Gastroesophageal sphincter (tissue), 4 donors: ENCODE data around the gene LMO2. TPM values are rescaled to one million over a fixed set of nuclear protein-coding genes. Genes with fewer than 3 reads are reported as not detected.
"Not testable (repeated sequence)": the region's sequence is repeated elsewhere in the genome, so short reads cannot be mapped to it uniquely, and the experiment has no call there.

Source experiments
- ATAC-seq: fragments of 150-250 bp; one replicate; pipeline ENCODE4 v1.9.1; 2016; ENCODE audit warnings: mild to moderate bottlenecking, moderate library complexity
- H3K27ac ChIP-seq, 4 donors: fragments of 200-600 bp; sonication (generic) in 3 of 4; 1 replicate in 3 of 4; 2 replicates in 1 of 4; pipeline ENCODE4 v1.5.1; 2016 to 2019
- H3K27me3 ChIP-seq: fragments of 200-600 bp; sonication (generic); one replicate; pipeline ENCODE4 v1.5.1; 2019
- H3K36me3 ChIP-seq, 2 donors: fragments of 200-600 bp; sonication (generic); one replicate each; pipeline ENCODE4 v1.5.1; 2019; ENCODE audit warnings: control low read depth in 1 of 2
- H3K4me1 ChIP-seq, 3 donors: fragments of 200-600 bp; sonication (generic); 1 replicate in 2 of 3; 2 replicates in 1 of 3; pipeline ENCODE4 v1.5.1; 2016 to 2019; ENCODE audit warnings: control low read depth in 2 of 3
- H3K4me3 ChIP-seq, 2 donors: fragments of 200-600 bp; sonication (generic); one replicate each; pipeline ENCODE4 v1.5.1; 2019; ENCODE audit warnings: mild to moderate bottlenecking in 1 of 2, moderate library complexity in 1 of 2
- H3K9me3 ChIP-seq, 3 donors: fragments of 200-600 bp; sonication (generic); one replicate each; pipeline ENCODE4 v1.5.1; 2017 to 2019; ENCODE audit warnings: control low read depth in 2 of 3
- CTCF ChIP-seq, 4 experiments: fragments of 200-600 bp in 2 of 4; fragments of 450-650 bp in 2 of 4; sonication (generic) in 1 of 4; IDR thresholded peaks; one replicate each; pipeline ENCODE4 v1.5.1; 2017 to 2019; ENCODE audit warnings: antibody characterized with exemption in 4 of 4, mild to moderate bottlenecking in 2 of 4, moderate library complexity in 2 of 4
- EP300 ChIP-seq: sonication (generic); formaldehyde crosslinking; IDR thresholded peaks from one replicate; pipeline ENCODE4 v1.6.1; 2017; ENCODE audit warnings: antibody characterized with exemption, mild to moderate bottlenecking
- POLR2A ChIP-seq, 2 donors: fragments of 450-650 bp; IDR thresholded peaks; one replicate each; pipeline ENCODE4 v1.6.1; 2017; ENCODE audit warnings: antibody characterized with exemption in 2 of 2, mild to moderate bottlenecking in 2 of 2, moderate library complexity in 1 of 2
- POLR2AphosphoS5 ChIP-seq: sonication (generic); formaldehyde crosslinking; IDR thresholded peaks from one replicate; pipeline ENCODE4 v1.6.1; 2017; ENCODE audit warnings: antibody characterized with exemption
- WGBS, 2 donors: methylation state at CpG; one replicate each; pipeline ENCODE4 v1.1.5; 2018; ENCODE audit warnings: low coverage in 1 of 2; 5-methylcytosine and 5-hydroxymethylcytosine counted together
- total RNA-seq, 4 donors: library from RNA; depleted of rRNA; stranded (reverse); fragments of >200 nt; gene quantifications; one replicate each; pipeline ENCODE4 v1.1.0, GENCODE V29; 2016

LMO2 gene
- total RNA-seq, 4 donors from 2014 or later, result 7.0 to 24.2 (median 14.8) TPM

GRCh38 chr11:33847251-33847650 is 44.6 kb downstream of the LMO2 start:
- Histone ChIP-seq H3K9me3 (no peaks in the 10 kb centered on the region), H3K36me3 (no peaks in the 10 kb centered on the region), H3K4me1 (no peaks in the 10 kb centered on the region), H3K27ac (no peak overlapping the region), H3K4me3 (no peak overlapping the region), H3K27me3 (peaks cover 20% of the 10 kb centered on the region)
- 73 to 100% methylated on average over 1 of the region's 1 CpG for WGBS, 2 donors
- TF ChIP-seq EP300, result no peak
- no peak for TF ChIP-seq CTCF (IDR thresholded peaks at IDR 0.05)
- no peak for TF ChIP-seq POLR2AphosphoS5
- no peak for TF ChIP-seq POLR2A (IDR thresholded peaks at IDR 0.05)
- ATAC-seq, result no peak

GRCh38 chr11:33844236-33844635 is 47.6 kb downstream of the LMO2 start:
- H3K4me3 ChIP-seq, result no peak overlapping the region
- H3K27me3 ChIP-seq, result peaks cover 44% of the 10 kb centered on the region
- H3K27ac ChIP-seq, result no peak overlapping the region
- no peak for ATAC-seq
- no peaks in the 10 kb centered on the region for H3K4me1 ChIP-seq
- H3K36me3 ChIP-seq, result no peaks in the 10 kb centered on the region
- no peaks in the 10 kb centered on the region for H3K9me3 ChIP-seq
- WGBS, 2 donors, result 74 to 78% methylated on average over 3 of the region's 6 CpGs
- TF ChIP-seq POLR2AphosphoS5 (no peak), EP300 (no peak), CTCF (IDR thresholded peaks at IDR 0.05) (no peak), POLR2A (IDR thresholded peaks at IDR 0.05) (no peak)

- Histone ChIP-seq H3K27me3 (peaks cover 36% of the 10 kb centered on the region), H3K9me3 (no peaks in the 10 kb centered on the region), H3K4me1 (no peaks in the 10 kb centered on the region), H3K36me3 (no peaks in the 10 kb centered on the region), H3K27ac (no peak overlapping the region), H3K4me3 (no peak overlapping the region)
- TF ChIP-seq EP300, result no peak
- no peak for TF ChIP-seq CTCF (IDR thresholded peaks at IDR 0.05)
- TF ChIP-seq POLR2A (IDR thresholded peaks at IDR 0.05), result no peak
- no peak for TF ChIP-seq POLR2AphosphoS5
- 58 to 66% methylated on average over 4 of the region's 4 CpGs for WGBS, 2 donors
- no peak for ATAC-seq
These were observed 48.9 kb downstream of the LMO2 start for GRCh38 chr11:33843018-33843417.

GRCh38 chr11:33842236-33842915 is 49.5 kb downstream of the LMO2 start:
- Histone ChIP-seq H3K4me3 (no peak overlapping the region), H3K27me3 (peaks cover 33% of the 10 kb centered on the region), H3K4me1 (no peaks in the 10 kb centered on the region), H3K36me3 (no peaks in the 10 kb centered on the region), H3K9me3 (no peaks in the 10 kb centered on the region), H3K27ac (no peak overlapping the region)
- ATAC-seq, result no peak
- TF ChIP-seq CTCF (IDR thresholded peaks at IDR 0.05) (no peak), EP300 (no peak), POLR2A (IDR thresholded peaks at IDR 0.05) (no peak), POLR2AphosphoS5 (no peak)
- WGBS, 2 donors, result 47 to 53% methylated on average over 5 to 13 of the region's 13 CpGs

- H3K4me1 ChIP-seq, H3K4me3 ChIP-seq, ATAC-seq, H3K9me3 ChIP-seq, H3K36me3 ChIP-seq, H3K27ac ChIP-seq: not testable (repeated sequence)
- peaks cover 38% of the 10 kb centered on the region for H3K27me3 ChIP-seq
- 72 to 82% methylated on average over 3 of the region's 3 CpGs for WGBS, 2 donors
These were observed 53.6 kb downstream of the LMO2 start for GRCh38 chr11:33838234-33838633.

GRCh38 chr11:33837334-33837733 is 54.5 kb downstream of the LMO2 start:
- not testable (repeated sequence) for H3K4me1 ChIP-seq, H3K27ac ChIP-seq
- WGBS, 2 donors, result 91 to 92% methylated on average over 2 to 4 of the region's 5 CpGs

More at GRCh38 chr11:33837334-33837733, 54.5 kb downstream of the LMO2 start:
- H3K36me3 ChIP-seq, H3K9me3 ChIP-seq, H3K4me3 ChIP-seq, ATAC-seq: not testable (repeated sequence)
- peaks cover 42% of the 10 kb centered on the region for H3K27me3 ChIP-seq
